ENCODE results near the gene RFK.
"Not testable (repeated sequence)": the region's sequence is repeated elsewhere in the genome, so short reads cannot be mapped to it uniquely, and the experiment has no call there.

The RFK gene

DNA sequence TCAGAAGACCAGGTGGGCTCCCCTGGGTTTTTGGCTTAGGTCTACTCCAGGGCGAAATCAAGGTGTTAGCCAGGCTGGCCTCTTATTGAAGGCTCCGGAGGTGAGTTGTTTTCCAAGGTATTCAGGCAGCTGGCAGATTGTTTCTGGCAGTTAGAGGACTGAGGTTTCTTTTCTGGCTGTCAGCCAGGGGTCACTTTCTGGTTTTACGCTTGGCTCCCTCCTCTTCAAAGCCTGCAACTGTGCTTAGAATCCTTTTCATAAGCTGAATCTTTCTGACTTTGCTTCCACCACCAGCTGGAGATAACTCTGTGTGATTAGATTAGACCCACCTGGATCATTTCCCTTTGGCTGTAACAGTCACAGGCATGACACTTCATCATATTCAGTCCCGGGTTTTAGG, 24.6 kb downstream of the RFK start:
- no peak for DNase-seq

DNA sequence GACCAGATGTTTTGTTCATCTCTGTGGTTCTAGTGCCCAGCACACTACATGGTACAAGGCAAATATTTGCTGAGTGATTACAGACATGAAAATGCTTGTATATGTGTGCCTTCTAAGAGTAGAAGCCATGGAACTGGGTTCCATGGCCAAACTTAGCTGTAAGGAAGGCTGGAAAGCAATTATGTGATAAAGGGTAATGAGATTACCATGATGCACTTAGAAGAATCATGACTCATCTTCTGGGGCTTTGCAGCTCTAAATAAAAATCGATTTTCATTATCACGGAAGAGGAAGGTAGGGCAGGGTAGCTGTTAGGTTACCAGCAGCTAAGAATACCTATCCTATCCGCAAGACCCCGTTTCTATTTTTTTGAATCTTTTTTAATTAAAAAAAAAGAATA, 28.0 kb downstream of the RFK start:
- DNase-seq = no peak

DNA sequence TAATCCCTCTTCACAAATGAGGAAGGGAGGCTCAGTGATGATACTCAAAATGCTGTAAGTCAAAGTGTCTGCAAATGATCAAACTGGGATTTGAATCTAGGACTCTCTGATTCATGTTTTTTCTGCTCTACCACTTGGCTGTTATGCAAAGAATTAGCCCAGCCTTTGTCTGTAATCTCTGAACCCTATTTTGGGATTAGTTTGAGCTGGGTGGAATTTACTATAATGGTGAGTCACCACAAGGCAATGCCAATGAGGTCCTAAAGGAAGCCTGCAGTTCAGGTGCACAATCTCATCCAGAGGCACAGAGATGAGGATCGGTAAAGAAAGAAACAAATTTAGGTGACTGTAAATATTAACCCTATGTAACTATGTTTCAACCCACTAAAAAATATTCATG, 29.2 kb downstream of the RFK start:
- DNase-seq = no peak

DNA sequence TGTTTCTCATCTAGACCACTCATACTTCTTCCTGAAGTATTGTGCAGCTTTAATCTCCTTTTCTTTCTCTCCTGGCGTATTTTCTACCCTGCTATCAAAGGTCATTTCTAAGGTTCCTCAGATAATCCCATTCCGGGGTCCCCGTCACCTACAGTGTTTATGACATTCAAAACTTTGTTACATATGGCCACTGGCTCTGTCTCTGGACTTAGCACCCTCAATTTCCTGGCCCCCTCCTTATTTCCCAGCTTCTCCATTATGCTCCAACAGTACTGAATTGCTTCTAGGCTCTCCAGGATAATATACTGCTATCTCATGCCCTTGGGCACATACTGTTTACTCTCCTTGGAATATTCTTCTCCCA, 31.2 kb downstream of the RFK start:
- DNase-seq = no peak

DNA sequence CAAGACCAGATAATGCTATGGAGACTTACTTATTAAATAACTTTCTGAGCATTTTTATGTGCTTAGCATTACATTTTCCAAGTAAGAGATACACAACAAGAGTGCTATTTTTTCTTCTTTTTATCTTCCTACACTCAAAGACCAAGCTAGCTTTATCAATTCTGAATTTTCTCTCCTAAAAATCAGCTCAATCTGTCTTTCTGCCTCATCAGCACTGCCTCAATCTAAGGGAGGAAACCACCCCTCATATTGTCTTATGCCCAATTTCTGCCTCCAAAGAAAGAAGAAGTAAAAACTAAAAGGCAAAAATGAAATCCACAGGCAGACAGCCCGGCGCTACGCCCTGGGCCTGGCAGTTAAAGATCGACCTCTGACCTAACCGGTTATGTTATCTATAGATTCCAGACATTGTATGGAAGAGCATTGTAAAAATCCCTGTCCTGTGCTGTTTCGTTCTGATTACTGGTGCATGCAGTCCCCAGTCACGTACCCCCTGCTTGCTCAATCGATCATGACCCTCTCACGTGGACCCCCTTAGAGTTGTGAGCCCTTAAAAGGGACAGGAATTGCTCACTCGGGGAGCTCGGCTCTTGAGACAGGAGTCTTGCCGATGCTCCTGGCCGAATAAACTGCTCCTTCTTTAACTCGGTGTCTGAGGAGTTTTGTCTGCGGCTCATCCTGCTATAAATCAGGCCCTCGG, 31.7 kb downstream of the RFK start:
- DNase-seq = not testable (repeated sequence)

DNA sequence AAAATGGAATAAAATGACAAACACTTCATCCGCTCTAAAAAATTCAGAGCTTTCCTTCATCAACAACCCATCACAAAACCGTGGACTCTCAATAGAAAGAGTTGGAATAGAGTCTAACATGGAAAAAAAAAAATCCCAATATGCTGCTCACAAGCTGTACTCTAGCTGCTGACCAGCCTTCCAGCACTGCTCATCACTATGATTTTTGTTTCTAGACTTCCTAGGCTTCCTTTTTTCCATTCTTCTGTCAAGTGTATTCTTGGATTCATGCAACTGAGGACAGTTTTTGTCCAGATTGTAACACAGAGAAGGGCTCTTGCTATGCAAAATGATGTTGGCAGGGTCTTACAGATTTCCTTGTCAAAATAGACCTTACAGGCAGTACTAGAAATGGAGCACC, 34.5 kb downstream of the RFK start:
- no peak for DNase-seq

DNA sequence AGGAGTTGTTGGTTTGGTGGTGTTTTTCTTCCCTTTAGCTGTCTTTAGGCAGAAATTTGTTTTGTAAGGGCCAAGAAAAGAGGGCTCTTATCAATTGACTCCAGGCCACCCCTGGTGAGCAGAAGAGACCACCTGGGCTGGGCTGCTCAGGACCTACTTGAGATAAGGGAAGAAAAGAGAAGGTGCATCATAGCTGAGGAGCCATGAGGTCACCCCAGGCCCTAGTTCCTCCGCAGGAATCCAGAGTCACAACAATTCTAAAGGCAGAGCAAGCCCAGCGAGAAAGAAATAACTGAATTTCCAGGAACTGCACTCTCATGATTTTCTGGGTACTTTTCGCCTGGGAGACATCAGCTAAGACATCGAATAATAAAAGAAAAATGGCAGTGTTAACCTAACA, 34.9 kb downstream of the RFK start:
- DNase-seq = no peak

DNA sequence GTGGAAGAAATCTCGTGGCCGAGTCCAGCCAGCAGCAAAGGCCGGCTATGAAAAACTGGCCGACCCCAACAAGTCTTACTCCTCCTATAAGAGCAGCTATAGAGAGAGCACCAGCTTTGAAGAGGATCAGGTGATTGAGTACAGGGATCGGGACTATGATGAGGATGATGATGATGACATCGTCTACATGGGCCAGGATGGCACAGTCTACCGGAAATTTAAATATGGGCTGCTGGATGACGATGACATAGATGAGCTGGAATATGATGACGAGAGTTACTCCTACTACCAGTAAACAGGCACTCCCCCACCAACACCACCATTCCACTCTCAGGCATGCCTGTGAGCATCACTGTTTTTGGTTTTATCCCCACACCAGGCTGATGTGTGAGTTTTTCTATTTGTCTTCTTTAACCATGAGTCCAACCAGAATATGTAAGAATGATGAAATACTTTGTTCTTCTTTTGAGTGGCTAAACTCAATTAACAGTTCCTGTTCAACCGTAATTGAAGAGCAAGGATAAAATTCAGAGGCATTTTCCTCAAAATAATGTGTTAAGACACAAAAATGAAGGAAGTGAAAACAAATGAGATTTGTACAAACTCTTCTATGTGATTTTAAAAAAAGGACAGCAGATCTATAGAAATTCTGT, 35.5 kb downstream of the RFK start:
- no peak for DNase-seq

DNA sequence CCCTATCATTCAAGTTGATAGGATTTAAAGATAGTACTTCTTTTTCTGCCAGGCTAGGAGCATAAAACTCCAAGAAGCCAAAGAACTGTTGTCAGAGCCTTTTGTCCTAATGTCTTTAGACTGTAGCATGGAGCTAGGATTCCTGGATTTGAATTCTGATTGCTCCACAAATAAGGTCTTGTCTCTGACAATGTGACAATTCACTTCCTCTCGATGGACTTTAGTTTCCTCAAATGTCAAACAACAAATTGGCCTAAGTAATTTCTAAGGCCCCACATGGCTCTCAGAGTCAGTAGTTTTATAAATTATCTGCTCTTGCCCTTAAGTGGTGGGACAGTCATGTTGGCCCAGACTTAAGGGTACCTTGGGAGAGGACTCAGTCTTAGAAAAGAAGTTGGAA, 36.7 kb downstream of the RFK start:
- DNase-seq = no peak

DNA sequence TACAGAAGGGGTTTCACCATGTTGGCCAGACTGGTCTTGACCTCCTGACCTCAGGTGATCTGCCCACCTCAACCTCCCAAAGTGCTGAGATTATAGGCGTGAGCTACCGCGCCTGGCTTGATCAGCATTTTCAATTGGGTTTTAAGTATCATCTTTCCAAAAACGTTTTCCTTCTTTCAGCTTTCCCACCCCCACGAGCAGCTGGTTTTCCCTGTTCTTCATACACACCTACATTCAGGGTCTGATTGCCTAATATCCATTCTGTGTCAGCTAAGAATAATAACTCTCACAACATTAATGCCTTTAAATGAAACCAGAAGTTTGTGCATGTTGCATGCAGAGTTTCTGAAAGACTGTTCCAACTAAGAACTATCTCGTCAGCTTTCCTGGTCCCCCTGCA, 38.3 kb downstream of the RFK start:
- DNase-seq = no peak

DNA sequence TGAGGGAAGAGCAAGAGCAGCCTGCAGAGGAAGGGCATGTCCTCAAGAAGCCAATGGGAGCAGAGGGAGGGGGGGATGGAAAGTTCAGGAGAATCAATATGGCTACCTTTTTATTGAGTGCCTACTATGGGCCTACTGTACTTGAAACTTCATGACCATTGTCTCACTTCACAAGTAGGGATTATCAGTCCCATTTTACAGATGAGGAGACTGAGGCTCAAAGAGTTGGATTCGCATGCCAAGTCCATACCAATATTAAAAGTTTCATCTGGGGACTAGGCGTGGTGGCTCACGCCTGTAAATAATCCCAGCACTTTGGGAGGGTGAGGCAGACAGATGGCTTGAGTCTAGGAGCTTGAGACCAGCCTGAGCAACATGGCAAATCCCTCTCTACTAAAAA, 40.0 kb downstream of the RFK start:
- no peak for DNase-seq

DNA sequence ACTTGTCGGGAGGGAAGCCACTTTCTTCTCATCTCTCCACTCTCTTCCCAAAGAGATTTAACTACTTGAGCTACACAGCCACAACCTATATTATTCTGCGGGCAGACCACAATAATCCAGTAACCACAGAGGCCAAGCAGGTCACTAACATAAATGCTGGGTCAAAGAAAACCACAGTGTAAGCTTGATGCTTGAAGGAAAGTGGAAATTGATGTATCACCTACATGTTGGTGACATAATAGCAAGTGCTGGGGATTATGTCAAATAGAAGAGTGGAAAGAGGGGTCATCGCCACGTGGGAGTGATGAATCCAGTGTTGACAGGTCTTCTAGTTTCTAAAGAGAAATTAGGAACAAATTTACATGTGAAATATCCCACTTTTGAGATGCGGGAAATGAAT, 40.9 kb downstream of the RFK start:
- DNase-seq = no peak

DNA sequence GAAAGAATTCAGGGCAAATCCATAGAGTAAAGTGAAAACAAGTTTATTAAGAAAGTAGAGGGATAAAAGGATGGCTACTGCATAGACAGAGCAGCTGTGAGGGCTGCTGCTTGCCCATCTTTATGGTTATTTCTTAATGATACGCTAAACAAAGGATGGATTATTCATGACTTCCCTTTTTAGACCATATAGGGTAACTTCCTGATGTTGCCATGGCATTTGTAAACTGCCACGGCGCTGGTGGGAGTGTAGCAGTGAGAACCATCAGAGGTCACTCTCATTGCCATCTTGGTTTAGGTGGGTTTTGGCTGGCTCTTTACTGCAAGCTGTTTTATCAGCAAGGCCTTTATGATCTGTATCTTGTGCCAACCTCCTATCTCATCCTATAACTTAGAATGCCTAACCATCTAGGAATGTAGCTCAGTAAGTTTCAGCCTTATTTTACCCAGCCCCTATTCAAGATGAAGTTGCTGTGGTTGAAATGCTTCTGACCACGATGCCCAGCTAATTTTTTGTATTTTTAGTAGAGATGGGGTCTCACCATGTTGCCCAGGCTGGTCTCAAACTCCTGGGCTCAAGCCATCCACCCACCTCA, 42.1 kb downstream of the RFK start:
- DNase-seq = no peak

DNA sequence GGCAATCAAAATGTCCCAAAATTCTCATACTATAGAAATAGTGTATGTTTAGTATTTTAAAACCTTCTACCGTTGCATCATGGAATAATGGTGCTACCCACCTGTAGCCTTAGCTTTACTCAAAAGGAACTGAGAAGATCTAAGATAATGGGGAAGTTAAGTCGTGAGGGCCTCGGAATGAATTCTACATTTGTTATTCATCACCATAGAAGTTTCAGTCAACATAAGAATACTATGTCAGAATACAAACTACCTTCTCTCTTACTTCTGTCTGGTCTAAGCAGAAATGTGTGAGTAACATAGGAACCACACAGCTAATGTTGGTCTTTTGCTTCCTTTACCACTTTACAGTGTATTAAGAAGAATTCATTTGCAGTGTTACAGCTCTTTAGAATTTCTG, 43.2 kb downstream of the RFK start:
- no peak for DNase-seq

DNA sequence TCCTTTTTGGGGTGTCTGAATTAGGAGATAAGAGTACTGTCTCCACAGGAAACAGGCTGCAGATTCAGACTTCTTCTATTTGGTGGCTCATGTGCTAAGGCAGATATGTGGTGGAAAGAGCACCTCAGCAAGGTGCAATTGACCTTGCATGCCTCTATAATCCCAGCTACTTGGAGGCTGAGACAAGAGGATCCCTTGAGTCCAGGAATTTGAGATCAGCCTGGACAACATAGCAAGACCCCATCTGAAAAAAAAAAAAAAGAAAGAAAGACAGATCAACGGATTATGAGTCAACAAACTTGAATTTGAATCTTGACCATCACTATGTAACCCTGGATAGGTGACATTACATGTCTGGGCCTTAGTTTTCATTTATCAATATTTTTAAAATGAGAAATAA, 44.4 kb downstream of the RFK start:
- no peak for DNase-seq

DNA sequence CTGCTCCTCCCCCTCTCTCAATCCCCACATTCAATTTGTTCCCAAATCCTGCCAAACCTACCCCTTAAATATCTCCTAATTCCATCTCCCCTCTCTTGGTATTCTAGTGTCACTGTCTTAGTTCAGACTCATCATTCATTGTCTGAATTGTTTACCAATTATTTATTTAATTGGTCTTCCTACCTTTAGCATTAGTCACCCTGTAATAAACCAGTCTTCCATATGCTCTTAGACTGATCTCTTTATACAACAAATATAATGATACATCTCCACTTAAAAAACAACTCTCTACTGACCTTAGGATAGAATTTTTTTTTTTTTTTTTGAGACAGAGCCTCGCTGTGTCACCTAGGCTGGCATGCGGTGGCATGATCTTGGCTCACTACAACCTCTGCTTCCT, 51.4 kb downstream of the RFK start:
- DNase-seq = no peak

DNA sequence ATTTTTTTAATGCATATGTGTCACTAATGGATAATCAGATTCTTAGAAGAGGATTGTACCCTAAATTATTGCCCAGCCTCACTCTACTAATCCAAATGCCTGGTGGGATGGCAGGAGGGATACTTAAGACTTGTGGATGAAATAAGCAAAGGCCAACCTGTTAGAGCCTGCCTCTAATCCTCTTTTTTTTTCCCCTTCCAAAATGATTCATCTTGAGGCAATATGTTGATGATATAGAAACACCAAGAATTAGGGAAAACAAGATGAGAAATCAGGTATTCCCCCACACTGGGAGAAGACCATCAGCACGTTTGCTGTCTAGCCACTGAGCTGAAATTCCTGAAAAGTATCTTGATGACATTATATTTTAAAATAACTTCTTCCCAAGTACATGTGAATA, 52.0 kb downstream of the RFK start:
- DNase-seq = no peak

DNA sequence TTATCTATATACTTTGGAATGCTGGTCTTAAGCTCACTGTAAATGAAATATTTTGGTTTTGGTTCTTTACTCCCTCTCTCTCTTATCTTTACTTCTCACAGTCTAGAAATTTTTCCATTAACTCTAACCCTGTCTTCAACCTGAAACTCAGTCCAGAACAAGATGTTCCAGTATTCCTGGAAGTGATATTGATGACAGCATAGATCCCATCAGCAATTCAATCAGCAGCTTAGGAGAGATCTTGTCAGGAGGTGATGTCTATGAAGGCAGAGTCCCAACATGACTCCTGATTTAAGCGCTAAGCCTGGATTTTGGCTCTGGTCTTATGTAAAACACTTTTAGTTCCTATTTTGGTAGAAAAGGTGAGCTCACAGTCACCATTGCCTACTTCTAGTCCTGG, 52.6 kb downstream of the RFK start:
- DNase-seq = no peak

DNA sequence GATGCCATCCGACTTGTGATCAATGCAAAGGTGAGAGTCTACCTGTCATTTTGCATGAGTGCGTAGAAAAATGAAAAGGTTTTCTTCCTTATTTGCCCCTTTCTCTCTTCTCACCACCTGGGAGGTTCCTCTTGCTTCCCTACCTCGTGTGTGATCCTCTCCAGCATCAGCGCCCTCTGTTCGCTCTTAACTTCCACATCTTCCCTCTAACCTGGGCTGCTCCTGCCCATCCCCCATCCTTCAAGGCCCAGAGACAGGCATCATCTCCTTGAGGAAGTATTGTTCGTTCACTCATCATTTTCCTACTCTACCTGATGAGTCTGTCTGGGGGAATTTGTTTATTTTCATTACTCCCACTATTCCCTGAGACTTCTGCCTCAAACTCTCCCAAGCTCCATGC, 55.8 kb downstream of the RFK start:
- no peak for DNase-seq

DNA sequence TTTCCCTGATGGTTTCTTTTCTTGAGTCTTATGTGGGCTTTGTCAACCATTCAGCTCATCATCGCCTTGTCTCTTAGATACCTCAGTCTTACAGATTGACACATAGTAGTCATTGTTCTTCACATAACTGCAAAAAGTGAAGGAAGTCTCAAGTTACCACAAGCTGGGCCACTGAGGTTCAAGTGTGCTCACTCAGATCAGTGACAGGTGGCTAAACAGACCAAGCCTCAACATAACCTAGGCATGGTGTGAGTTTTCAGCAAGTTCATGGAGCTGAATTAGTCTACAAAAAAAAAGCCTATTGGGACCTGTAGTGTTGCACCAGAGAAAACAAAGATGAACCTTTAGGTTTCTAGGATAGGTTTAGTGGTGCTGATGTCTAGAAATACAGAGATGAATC, 58.2 kb downstream of the RFK start:
- DNase-seq = no peak

Data from NCI-H446 (cell line).